Endometrium (tissue), 2 donors: ENCODE data around the gene ANO7.

Experiments used
- FAIRE-seq: peaks from 2 replicates; lab custom pipeline; 2012; peaks lifted over from hg19 to GRCh38; lab: Jason Lieb, UNC
- donor health status: control.
- donor health status: control.

The ANO7 gene

DNA sequence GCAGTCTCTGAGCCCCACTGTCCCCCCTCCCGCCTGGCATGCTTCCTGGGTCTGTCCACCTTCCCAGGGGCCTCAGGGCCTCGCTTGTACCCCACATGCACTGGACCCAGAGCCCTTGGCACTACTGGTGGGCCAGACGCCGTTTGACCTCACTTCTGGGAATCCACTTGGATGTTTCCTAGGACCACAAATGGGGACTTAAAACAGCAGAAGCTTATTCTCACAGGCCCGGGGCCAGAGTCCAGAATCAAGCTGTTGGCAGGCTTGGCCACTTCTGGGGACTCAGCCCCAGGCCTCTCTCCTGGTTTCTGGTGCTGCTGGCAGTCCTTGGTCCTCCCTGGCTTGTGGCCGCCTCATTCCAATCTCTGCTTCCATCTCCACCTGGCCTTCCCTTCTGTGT is 19.6 kb downstream of the ANO7 start:
- no peak for FAIRE-seq

DNA sequence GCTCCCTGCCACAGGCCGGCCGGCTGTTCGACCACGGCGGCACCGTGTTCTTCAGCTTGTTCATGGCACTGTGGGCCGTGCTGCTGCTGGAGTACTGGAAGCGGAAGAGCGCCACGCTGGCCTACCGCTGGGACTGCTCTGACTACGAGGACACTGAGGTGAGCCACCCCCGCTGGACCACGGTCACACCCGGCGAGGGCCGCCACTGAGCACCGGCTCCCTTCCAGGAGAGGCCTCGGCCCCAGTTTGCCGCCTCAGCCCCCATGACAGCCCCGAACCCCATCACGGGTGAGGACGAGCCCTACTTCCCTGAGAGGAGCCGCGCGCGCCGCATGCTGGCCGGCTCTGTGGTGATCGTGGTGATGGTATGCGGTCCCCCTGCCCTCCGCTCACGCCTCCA is 20.8 kb downstream of the ANO7 start:
- no peak for FAIRE-seq

DNA sequence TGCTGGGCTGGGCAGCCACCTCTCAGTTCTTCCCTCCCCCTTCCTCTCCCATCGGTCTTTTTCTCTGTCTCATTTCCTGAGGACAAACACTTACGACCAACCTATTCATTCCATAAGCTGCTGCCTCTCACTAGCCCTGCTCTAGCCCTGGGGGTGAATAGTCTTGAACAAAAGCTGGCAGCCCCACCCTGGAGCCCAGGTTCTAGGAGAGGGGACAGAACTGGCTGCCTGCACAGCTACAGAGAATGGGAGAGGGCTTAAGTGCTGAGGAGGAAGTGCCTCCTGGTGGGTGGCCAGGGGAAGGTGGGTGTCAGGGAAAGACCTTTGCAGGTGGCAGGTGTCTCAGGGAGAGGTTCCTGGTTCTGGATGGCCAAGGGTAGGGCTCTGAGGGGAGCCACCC is 22.8 kb downstream of the ANO7 start:
- no peak for FAIRE-seq

DNA sequence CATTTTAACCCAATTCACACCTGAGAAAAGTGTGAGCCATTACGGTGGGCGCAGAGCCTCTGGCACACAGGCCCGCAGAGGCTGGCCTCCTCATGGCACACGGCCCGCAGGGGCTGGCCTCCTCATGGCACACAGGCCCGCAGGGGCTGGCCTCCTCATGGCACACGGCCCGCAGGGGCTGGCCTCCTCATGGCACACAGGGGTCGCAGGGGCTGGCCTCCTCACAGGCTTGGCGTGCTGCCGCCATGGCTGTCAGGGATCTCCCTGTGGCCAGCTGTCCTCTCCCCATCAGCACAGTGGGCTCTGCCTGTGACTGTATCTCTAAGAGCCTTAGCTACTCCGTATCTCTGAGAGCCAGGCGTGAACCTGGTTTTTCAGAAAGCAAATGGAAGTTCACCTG is 24.6 kb downstream of the ANO7 start:
- FAIRE-seq = no peak

DNA sequence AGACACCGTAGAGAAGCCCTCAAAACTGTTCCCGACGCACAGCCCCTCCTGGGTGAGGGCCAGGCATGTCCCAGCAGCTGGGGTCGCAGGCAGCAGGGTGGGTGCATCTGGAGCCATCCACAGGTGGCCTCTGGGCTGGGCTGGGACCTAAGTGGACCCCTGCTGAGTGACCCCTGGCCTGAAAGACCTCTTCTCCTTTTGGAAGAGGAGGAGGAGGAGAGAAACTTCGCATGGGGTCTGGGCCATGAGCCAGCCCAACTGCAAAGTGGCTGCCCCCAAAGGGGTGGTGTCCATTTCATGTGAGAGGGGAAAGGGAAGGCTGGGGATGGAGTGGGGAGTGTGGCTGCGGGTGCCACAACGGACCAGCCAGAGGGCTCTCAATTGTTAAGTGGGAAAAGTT is 25.1 kb downstream of the ANO7 start:
- FAIRE-seq = no peak

DNA sequence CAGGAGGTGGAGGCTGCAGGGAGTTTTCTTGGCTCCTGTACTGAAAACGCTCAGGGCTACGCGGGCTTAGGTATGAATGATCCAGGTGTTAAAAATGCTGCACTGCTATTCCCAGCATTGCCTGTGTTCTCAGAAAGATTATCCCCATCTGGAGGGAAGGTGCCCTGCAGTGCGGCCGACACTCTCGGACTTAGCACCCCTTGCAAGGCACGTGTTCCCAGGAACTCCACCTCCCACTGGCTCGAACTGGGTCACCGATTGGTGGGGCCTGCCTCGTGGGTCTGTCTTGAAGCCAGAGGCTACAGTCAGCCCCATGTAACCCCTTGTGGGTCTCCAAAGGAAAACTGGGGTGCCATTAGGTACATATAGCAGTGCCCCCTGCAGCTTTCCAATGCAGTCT is 25.7 kb downstream of the ANO7 start:
- no peak for FAIRE-seq

DNA sequence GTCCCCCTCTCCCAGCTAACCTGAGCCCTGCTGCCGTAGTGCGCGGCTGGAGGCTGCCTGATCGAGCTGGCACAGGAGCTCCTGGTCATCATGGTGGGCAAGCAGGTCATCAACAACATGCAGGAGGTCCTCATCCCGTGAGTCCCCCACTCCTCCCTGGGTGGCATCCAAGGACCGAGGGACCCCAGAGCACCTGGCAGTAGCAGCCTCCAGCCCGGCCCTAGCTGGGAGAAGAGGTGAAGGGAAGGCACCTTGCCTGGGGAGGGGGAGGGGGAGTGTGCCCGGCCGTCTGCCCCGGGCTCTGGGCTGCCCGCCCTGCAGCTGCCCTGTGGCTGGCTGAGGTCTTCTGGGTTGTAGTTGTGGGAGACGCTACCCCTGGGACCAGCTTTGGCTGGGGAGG is 26.3 kb downstream of the ANO7 start:
- no peak for FAIRE-seq

DNA sequence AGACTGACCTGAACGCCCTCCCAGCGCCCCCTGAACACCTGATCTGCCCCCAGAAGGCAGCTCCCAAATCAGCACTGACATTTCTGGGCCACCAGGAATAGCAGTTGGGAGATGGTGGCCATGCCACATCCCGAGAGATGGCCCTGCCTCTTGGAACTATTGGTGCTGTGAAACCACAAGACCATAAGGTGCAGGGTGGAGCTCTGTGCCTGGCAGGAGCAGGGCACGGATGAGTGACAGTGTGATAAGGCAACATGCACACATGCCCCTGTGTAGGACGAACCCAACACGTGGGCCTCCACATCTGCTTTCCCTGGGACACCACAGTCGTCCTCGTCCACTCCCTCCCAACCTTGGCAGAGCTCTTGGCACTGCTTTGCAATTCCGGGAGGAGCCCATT is 26.9 kb downstream of the ANO7 start:
- no peak for FAIRE-seq

DNA sequence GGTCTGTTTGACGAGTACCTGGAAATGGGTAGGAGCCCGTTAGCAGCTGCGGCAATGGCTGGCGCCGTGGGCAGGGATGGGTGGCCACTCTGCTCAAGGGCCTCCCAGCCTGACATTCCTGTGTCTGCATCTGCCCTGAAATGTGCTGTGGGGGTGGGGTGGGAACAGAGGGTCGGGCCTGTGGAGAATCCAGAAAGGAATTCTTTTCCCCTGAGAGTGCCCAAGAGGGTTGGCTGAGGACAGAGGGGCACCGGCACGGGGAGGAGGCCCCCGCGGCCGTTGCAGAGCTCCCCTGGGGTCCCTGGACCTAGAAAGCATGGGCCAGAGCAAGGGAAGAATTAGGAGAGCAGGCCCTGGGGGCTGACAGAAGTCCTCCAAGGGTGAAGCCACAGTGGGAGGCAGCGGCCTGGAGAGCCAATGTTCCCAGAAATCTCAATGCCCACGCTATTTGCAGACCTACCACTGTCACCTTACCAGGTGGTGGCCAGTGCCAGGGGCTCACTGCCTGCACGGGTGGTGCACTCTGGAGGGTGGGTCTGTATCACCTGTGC is 27.8 kb downstream of the ANO7 start:
- no peak for FAIRE-seq

DNA sequence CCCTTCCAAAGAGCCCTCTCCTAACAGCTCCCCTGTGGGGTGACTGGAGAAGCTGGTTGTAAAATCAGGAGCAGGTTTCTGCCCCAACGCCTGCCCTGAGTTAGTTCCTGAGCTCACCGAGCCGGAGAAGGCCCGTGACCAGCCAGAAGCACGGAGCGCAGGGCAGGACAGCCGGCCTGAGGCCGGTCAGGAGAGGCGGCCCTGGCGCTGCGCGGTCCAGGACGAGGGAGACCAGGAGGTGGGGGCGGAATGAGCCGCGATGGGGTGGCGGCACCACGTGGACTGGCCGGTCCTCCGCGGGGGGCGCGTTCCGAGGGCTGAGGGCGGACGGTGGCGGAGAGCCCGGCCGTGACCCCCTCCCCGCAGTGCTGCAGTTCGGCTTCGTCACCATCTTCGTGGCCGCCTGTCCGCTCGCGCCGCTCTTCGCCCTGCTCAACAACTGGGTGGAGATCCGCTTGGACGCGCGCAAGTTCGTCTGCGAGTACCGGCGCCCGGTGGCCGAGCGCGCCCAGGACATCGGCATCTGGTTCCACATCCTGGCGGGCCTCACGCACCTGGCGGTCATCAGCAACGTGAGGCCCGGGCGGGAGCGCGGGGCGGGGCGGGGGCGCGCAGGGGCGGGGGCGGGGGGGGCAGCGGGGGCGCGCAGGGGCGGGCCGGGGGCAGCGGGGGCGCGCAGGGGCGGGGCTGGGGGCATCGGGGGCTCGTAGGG is 29.0 kb downstream of the ANO7 start:
- no peak for FAIRE-seq

DNA sequence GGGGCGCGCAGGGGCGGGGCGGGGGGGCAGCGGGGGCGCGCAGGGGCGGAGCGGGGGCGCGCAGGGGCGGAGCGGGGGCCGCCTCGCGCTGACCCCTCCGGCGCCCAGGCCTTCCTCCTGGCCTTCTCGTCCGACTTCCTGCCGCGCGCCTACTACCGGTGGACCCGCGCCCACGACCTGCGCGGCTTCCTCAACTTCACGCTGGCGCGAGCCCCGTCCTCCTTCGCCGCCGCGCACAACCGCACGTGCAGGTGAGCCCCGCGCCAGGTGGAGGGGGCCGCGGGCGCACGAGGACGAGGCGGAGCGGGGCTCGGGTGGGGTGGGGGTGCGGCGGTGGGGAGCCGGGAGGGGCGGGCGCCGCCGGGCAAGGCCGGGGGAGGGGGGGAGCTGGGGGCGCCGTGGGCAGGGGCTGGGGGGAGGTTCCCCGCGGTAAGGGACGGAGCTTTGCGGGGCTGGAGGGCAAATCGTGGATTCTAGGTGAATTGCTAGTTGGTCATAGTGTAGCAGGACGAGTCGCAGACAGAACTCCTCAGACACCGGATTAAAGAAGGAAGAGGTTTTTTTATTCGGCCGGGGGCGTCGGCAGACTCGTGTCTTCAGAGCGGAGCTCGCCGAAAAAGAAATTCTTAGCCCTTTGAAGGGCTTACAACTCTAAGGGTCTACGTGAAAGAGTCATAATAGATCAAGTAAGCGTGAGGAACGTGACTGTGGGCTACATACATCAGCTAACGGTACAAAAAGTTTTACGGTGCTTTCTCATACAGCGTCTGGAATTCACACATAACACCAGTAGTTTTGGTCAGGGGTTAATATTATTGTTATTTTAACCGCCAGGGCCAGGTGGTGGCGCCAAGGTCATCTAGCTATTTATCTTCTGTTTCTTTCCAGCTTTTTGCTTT is 29.9 kb downstream of the ANO7 start:
- FAIRE-seq = no peak

DNA sequence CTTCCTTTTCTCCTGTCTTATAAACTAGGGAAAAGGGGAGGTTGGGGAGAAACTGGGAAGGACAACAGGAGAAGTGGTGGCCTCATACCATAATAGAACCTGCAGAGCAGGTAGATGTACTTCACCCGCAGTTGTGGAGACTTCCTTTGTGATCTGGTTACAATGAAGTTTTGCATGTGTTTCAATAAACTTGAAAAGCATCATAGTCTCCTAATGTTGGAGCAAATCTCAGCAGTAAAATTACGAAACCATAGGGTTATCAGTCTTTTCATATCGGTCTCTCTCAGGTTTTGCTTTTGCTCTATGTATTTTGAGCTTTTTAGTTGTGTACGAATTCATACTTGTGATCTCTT is 30.5 kb downstream of the ANO7 start:
- no peak for FAIRE-seq

DNA sequence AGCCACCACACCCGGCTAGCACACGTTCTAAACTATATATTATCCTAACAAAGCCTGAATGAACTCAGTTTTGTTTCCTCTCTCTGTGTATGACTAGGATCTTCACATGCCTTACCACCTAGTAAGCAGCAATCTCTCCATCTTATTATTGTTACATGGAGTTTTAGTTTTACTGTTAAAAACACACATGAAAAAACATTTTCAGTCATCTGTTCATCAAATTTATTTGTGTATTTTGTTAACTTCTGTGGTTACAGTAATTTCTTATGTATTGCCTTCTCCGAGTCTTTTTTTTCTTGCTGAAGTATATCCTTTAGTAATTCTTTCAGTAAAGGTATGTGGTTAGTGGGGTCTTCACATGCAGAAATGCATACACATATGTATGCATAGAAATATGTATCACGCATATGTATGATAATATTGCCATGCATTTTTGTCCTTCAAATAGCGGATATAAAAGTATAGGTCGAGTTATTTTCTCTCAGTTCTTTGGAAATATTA is 31.4 kb downstream of the ANO7 start:
- FAIRE-seq = no peak

DNA sequence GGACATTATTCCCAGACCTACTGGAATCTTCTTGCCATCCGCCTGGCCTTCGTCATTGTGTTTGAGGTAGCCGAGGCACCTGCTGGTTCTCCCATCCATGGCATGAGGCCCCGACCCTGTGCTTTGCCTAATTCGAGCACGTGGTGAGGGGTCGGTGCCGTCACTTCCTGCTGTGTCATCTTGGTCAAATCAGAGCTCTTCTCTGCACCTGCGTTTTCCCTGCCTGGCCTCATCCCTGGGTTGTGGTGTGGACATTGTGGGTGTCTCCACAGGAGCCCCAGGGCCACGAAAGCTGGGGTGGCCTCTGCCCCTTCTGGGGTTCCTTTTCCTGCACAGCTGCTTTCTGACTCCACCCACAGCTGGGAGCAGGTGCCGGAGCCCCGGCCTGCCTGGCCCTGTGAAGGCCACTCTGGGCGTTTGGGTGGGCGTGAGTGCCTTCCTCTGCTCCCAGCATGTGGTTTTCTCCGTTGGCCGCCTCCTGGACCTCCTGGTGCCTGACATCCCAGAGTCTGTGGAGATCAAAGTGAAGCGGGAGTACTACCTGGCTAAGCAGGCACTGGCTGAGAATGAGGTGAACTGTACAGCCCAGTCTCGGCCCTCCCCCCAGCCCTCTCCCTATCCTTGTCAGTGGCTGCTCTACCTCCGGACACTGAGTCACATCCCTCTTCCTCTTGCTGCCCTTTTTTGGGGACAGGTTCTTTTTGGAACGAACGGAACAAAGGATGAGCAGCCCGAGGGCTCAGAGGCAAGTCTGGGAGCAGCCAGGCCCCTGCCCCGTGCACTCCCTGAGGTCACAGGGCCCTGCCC is 34.9 kb downstream of the ANO7 start:
- FAIRE-seq = no peak

DNA sequence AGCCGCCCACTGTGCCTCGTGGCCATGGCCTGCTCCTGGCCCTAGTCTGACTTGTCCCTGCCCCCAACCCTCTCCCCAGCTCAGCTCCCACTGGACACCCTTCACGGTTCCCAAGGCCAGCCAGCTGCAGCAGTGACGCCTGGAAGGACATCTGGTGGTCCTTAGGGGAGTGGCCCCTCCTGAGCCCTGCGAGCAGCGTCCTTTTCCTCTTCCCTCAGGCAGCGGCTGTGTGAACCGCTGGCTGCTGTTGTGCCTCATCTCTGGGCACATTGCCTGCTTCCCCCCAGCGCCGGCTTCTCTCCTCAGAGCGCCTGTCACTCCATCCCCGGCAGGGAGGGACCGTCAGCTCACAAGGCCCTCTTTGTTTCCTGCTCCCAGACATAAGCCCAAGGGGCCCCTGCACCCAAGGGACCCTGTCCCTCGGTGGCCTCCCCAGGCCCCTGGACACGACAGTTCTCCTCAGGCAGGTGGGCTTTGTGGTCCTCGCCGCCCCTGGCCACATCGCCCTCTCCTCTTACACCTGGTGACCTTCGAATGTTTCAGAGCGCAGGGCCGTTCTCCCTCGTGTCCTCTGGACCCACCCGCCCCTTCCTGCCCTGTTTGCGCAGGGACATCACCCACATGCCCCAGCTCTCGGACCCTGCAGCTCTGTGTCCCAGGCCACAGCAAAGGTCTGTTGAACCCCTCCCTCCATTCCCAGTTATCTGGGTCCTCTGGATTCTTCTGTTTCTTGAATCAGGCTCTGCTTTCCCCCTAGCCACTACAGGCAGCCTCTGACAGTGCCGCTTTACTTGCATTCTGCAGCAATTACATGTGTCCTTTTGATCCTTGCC is 35.8 kb downstream of the ANO7 start:
- no peak for FAIRE-seq

DNA sequence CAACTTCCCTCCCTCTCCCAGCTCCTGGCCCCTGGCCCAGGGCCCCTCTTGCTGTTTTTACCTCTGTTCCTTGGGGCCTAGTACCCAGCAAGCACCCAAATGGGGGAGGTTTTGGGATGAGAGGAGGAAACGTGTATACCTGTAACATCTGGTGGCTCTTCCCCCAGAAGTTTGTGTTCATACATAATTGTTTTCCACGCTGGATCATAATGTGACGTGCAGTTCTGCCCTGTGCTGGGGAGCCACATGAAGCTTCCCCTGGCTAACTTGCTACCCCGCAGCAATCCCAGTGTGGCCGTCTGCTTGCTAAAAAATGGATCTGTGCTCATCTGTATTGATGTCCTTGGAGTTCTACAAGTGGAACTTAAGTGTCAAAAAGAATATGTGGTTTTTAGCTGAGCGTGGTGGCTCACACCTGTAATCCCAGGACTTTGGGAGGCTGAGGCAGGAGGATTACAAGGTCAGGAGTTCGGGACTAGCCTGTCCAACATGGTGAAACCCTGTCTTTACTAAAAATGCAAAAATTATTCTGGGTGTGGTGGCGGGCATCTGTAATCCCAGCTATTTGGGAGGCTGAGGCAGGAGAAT is 36.5 kb downstream of the ANO7 start:
- no peak for FAIRE-seq

DNA sequence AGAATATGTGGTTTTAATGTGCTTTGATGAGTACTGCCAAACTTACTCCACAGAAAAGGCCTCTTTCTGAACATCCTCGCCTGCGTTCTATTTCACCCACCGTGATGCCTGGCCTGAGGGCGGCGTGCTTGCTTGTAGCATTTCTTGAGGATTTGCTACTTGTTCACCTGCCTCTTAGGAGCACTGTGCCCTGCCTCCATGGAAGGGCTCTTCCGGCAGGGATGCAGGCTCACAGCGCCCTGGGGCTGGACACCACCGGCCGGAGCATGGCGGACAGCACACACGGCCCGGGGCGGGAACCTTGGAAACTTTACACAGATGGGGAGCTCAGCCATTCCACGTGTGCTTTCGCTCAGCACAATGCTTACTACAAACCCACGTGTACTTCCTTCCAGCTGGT is 37.1 kb downstream of the ANO7 start:
- no peak for FAIRE-seq

DNA sequence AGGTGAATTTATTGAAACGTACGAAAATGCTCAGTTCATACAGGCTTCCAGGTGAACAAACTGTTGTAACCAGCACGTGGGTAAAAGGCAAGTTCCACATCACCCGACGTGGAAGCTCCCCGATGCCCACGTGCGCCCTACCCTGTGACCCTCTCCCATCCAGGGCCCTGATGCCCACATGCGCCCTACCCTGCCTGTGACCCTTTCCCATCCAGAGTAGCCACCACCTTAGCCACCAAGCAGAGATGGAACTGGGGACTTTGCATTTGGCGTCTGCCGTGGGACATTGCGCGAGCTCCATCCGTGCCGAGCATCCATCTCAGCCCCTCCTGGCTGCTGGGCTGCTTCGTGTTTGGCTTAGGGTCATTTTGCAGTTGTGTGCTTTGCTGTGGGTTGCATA is 37.5 kb downstream of the ANO7 start:
- FAIRE-seq = no peak

DNA sequence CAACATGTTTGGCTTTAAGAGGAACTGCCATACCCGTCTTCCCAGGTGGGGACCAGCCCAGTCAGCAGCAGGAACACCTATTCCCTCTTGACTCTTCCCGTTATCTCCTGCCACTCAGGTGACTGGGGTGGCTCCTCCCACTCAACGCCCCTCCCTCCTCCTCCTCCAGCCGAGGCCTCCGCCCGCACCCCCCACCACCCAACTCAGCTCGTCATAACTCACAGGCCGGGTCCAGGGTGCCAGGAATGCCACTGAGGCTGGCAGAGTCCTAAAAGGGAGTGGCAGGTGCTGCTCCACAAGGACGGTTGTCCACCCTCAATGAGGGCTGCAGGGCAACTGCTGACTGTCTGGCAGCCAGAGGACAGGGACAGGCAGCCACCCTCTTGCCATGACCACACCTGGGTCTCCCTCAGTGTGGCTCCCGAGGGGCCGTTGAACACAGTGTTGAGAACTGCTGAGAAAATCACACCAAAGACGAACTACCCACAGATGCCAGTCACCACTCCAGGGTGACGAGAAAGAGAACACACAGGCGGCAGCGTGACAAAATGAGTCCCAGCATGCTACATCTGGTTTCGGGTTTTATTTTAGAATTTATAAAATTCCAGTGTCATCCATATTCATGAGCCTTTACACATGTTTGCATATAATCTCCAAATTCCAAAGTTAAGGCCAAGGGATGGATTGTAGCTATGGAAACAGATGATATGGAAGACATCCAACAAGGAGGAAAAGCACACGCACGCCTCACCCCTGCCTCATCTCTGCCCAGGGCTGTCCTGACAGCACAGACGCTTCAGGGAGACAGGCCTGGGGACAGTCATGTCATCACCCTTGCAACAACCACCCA is 38.5 kb downstream of the ANO7 start:
- no peak for FAIRE-seq

DNA sequence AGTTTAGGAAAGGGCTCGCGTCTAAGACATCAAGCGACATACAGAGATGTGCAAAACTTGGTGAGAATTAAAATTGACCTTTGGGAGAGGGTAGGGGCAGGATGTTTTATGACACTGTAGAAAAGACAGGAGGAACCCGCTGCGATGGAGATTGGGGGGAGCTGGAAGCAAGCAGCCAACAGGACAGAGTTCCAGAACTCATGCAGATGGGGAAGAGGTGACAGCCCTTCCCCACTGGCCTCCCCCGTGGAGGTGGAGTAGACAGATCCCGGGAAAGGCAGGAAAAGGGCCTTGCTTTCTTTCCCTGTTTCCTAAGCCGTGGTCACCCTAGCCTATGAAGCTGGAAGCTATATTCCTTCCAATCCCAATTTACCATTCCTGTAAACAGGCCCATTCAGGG is 39.1 kb downstream of the ANO7 start:
- no peak for FAIRE-seq
